H9 (cell line): Measurements from ENCODE around the gene CCDC141. TPM values are rescaled to one million over a fixed set of nuclear protein-coding genes. Genes with fewer than 3 reads are reported as not detected.

ENCODE experiments used
- DNase-seq: peaks from one replicate; pipeline ENCODE4 v3.0.0-alpha.2; 2017
- H2AFZ ChIP-seq: one replicate; pipeline ENCODE4 v1.6.1; 2013; ENCODE audit warnings: mild to moderate bottlenecking, low read length, control low read depth, moderate library complexity
- H2AK5ac ChIP-seq: 2 replicates; pipeline ENCODE4 v1.6.1; 2013; ENCODE audit warnings: low read length, control low read depth, mixed read lengths; ENCODE audit not compliant: insufficient read length
- H2BK120ac ChIP-seq: one replicate; pipeline ENCODE4 v1.6.1; 2013; ENCODE audit warnings: low read depth, mild to moderate bottlenecking, low read length, control low read depth, inconsistent platforms; ENCODE audit not compliant: poor library complexity, severe bottlenecking
- H2BK12ac ChIP-seq: 2 replicates; pipeline ENCODE4 v1.6.1; 2013; ENCODE audit warnings: low read length, control low read depth, mixed read lengths, low read depth; ENCODE audit not compliant: insufficient read length
- H2BK15ac ChIP-seq: 2 replicates; pipeline ENCODE4 v1.6.1; 2013; ENCODE audit warnings: low read depth, low read length, control low read depth
- H2BK20ac ChIP-seq: one replicate; pipeline ENCODE4 v1.6.1; 2013; ENCODE audit warnings: low read depth, mild to moderate bottlenecking, low read length, control low read depth, inconsistent platforms; ENCODE audit not compliant: poor library complexity, severe bottlenecking
- H2BK5ac ChIP-seq: 2 replicates; pipeline ENCODE4 v1.6.1; 2013; ENCODE audit warnings: low read length, control low read depth, mixed read lengths; ENCODE audit not compliant: insufficient read length
- H3K14ac ChIP-seq: 2 replicates; pipeline ENCODE4 v1.6.1; 2013; ENCODE audit warnings: low read length, control low read depth; ENCODE audit not compliant: insufficient read depth
- H3K18ac ChIP-seq: 2 replicates; pipeline ENCODE4 v1.6.1; 2013; ENCODE audit warnings: low read depth, mild to moderate bottlenecking, mixed read lengths, low read length, control low read depth; ENCODE audit not compliant: insufficient read length
- H3K23ac ChIP-seq: 2 replicates; pipeline ENCODE4 v1.6.1; 2013; ENCODE audit warnings: low read length, control low read depth, mixed read lengths, low read depth; ENCODE audit not compliant: insufficient read length
- H3K23me2 ChIP-seq: 2 replicates; pipeline ENCODE4 v1.6.1; 2013; ENCODE audit warnings: low read depth, mild to moderate bottlenecking, mixed read lengths, low read length, control low read depth; ENCODE audit not compliant: insufficient read length, poor library complexity, severe bottlenecking
- H3K27ac ChIP-seq: 2 replicates; pipeline ENCODE4 v1.5.1; 2013; ENCODE audit warnings: low read length, control low read depth, mixed read lengths, low read depth; ENCODE audit not compliant: insufficient read length
- H3K27me3 ChIP-seq: 2 replicates; pipeline ENCODE4 v1.6.1; 2013; ENCODE audit warnings: low read length, control low read depth, inconsistent platforms; ENCODE audit not compliant: insufficient read depth
- H3K4ac ChIP-seq: 2 replicates; pipeline ENCODE4 v1.6.1; 2013; ENCODE audit warnings: low read depth, mild to moderate bottlenecking, control low read depth, inconsistent platforms, low read length, moderate library complexity
- H3K4me1 ChIP-seq: 2 replicates; pipeline ENCODE4 v1.6.1; 2013; ENCODE audit warnings: low read length, control low read depth, inconsistent platforms; ENCODE audit not compliant: insufficient read depth
- H3K4me2 ChIP-seq: 2 replicates; pipeline ENCODE4 v1.6.1; 2013; ENCODE audit warnings: low read length, control low read depth, mixed read lengths; ENCODE audit not compliant: insufficient read length, insufficient read depth
- H3K56ac ChIP-seq: 2 replicates; pipeline ENCODE4 v1.6.1; 2013; ENCODE audit warnings: low read depth, mild to moderate bottlenecking, mixed read lengths, low read length, control low read depth; ENCODE audit not compliant: insufficient read length
- H3K79me1 ChIP-seq: 2 replicates; pipeline ENCODE4 v1.6.1; 2013; ENCODE audit warnings: low read depth, mild to moderate bottlenecking, moderate library complexity, low read length, control low read depth, inconsistent platforms; ENCODE audit not compliant: insufficient read depth, poor library complexity, severe bottlenecking
- H3K79me2 ChIP-seq: 2 replicates; pipeline ENCODE4 v1.6.1; 2013; ENCODE audit warnings: low read length, control low read depth, inconsistent platforms; ENCODE audit not compliant: insufficient read depth
- H3K9ac ChIP-seq: 2 replicates; pipeline ENCODE4 v1.6.1; 2013; ENCODE audit warnings: low read length, control low read depth, mixed read lengths; ENCODE audit not compliant: insufficient read length; ENCODE audit errors: extremely low read depth
- H3K9me3 ChIP-seq: one replicate; pipeline ENCODE4 v1.6.1; 2013; ENCODE audit warnings: low read depth, low read length, inconsistent platforms; ENCODE audit not compliant: control insufficient read depth
- H3T11ph ChIP-seq: one replicate; pipeline ENCODE4 v1.6.1; 2013; ENCODE audit warnings: mild to moderate bottlenecking, low read length, control low read depth, inconsistent platforms
- H4K20me1 ChIP-seq: one replicate; pipeline ENCODE4 v1.6.1; 2013; ENCODE audit not compliant: control insufficient read depth, insufficient read length, insufficient read depth
- H4K5ac ChIP-seq: 2 replicates; pipeline ENCODE4 v1.6.1; 2013; ENCODE audit warnings: low read depth, mild to moderate bottlenecking, mixed read lengths, low read length, control low read depth; ENCODE audit not compliant: insufficient read length
- H4K8ac ChIP-seq: replicated peaks from 2 replicates; pipeline ENCODE4 v1.6.1; 2013; ENCODE audit warnings: low read length, control low read depth, mixed read lengths, low read depth; ENCODE audit not compliant: insufficient read length
- H4K91ac ChIP-seq: 2 replicates; pipeline ENCODE4 v1.6.1; 2013; ENCODE audit warnings: low read depth, mild to moderate bottlenecking, moderate library complexity, mixed read lengths, low read length, control low read depth; ENCODE audit not compliant: insufficient read length
- H3K27ac Mint-ChIP-seq, 3 experiments: 2 replicates in 2 of 3; 3 replicates in 1 of 3; pipeline ENCODE4 v1.8.0; 2020 to 2021; ENCODE audit warnings: mixed read lengths in 3 of 3, mild to moderate bottlenecking in 1 of 3, moderate library complexity in 1 of 3
- H3K27me3 Mint-ChIP-seq: 2 replicates; pipeline ENCODE4 v1.8.0; 2021; ENCODE audit warnings: low read depth, mild to moderate bottlenecking, moderate library complexity, mixed read lengths
- H3K36me3 Mint-ChIP-seq, 3 experiments: 2 replicates in 2 of 3; 3 replicates in 1 of 3; pipeline ENCODE4 v1.8.0; 2020 to 2021; ENCODE audit warnings: low read depth in 3 of 3, mixed read lengths in 3 of 3; ENCODE audit not compliant: insufficient read depth in 1 of 3
- H3K4me1 Mint-ChIP-seq, 2 experiments: 2 replicates each; pipeline ENCODE4 v1.8.0; 2020; ENCODE audit warnings: mixed read lengths in 2 of 2
- H3K4me3 Mint-ChIP-seq, 2 experiments: 2 replicates in 1 of 2; 3 replicates in 1 of 2; pipeline ENCODE4 v1.8.0; 2020 to 2021; ENCODE audit warnings: mild to moderate bottlenecking in 2 of 2, mixed read lengths in 2 of 2, moderate library complexity in 1 of 2
- H3K9me3 Mint-ChIP-seq, 2 experiments: 2 replicates in 1 of 2; 3 replicates in 1 of 2; pipeline ENCODE4 v1.8.0; 2020; ENCODE audit warnings: mild to moderate bottlenecking in 2 of 2, mixed read lengths in 2 of 2, moderate library complexity in 1 of 2
- CTCF ChIP-seq: fragments of 200-600 bp; sonication (generic); conservative IDR thresholded peaks from 3 replicates; pipeline ENCODE4 v1.8.0; 2021; ENCODE audit warnings: antibody characterized with exemption, mild to moderate bottlenecking
- WGBS: extraction: QIAGEN DNeasy Blood & Tissue Kit; methylation state at CpG from one replicate; pipeline ENCODE4 v1.1.7; 2013; ENCODE audit warnings: missing lambda C conversion rate, low lambda C conversion rate, mixed read lengths; ENCODE audit not compliant: insufficient read length; ENCODE audit errors: extremely low coverage; 5-methylcytosine and 5-hydroxymethylcytosine counted together
- total RNA-seq: library from RNA; stranded (reverse); gene quantifications from 2 replicates; pipeline ENCODE4 v1.2.1, GENCODE V29; 2021

The CCDC141 gene
- total RNA-seq, 1 experiment from 2014 or later: 1.0 TPM

GRCh38 chr2:178920916-178921513 is 128.9 kb downstream of the CCDC141 start:
- Histone ChIP-seq H2BK15ac (no peak overlapping the region), H3K27ac (no peak overlapping the region), H3K23me2 (no peaks in the 10 kb centered on the region), H3K4me2 (no peak overlapping the region), H4K20me1 (no peaks in the 10 kb centered on the region), H3K56ac (no peak overlapping the region), H3K79me2 (no peaks in the 10 kb centered on the region), H2AK5ac (no peak overlapping the region), H3K14ac (no peak overlapping the region), H3K23ac (no peak overlapping the region), H3K18ac (no peak overlapping the region), H2AFZ (no peak overlapping the region), H3K9ac (no peak overlapping the region), H2BK5ac (no peak overlapping the region), H2BK120ac (no peak overlapping the region), H3K9me3 (no peaks in the 10 kb centered on the region), H3K4me1 (no peaks in the 10 kb centered on the region), H3K79me1 (no peaks in the 10 kb centered on the region), H4K8ac (no peak overlapping the region), H3K27me3 (no peaks in the 10 kb centered on the region), H3T11ph (no peak overlapping the region), H2BK12ac (no peak overlapping the region), H2BK20ac (no peak overlapping the region), H3K4ac (no peak overlapping the region), H4K5ac (no peak overlapping the region), H4K91ac (no peak overlapping the region)
- WGBS: no CpG with 5 or more reads among the region's 3 CpGs
- no peak overlapping the region for H3K4me3 Mint-ChIP-seq
- no peak for TF ChIP-seq CTCF
- DNase-seq: no peak
- H3K27ac Mint-ChIP-seq: no peak overlapping the region
- peaks cover 0 to 9% of the 10 kb centered on the region in 2 experiments; a peak in 2 of 4 replicates for H3K4me1 Mint-ChIP-seq
- no peaks in the 10 kb centered on the region for H3K27me3 Mint-ChIP-seq
- H3K36me3 Mint-ChIP-seq: peaks cover 0 to 1% (median 0%) of the 10 kb centered on the region in 3 experiments; a peak in 1 of 7 replicates
- H3K9me3 Mint-ChIP-seq: no peaks in the 10 kb centered on the region
